Endometrial microvascular endothelial cells (primary cell): Measurements from ENCODE around the gene BANP. TPM values are rescaled to one million over a fixed set of nuclear protein-coding genes. Genes with fewer than 3 reads are reported as not detected.
"Not testable (repeated sequence)": the region's sequence is repeated elsewhere in the genome, so short reads cannot be mapped to it uniquely, and the experiment has no call there.

Experiments used
- in situ Hi-C: cut with HindIII; loops from 2 replicates; pipeline ENCODE4 v1.10.0; 2017; ENCODE audit warnings: low sequenced_read_pairs, low pct_unique_long_range_greater_than_20kb; ENCODE audit errors: inconsistent ontology term
- total RNA-seq: library from RNA; depleted of rRNA; stranded (reverse); fragments of >200 nt; gene quantifications from one replicate; pipeline ENCODE4 v1.2.3, GENCODE V29; 2015; ENCODE audit errors: inconsistent ontology term

The BANP gene
- total RNA-seq, 1 donor from 2014 or later = 18.8 TPM

DNA sequence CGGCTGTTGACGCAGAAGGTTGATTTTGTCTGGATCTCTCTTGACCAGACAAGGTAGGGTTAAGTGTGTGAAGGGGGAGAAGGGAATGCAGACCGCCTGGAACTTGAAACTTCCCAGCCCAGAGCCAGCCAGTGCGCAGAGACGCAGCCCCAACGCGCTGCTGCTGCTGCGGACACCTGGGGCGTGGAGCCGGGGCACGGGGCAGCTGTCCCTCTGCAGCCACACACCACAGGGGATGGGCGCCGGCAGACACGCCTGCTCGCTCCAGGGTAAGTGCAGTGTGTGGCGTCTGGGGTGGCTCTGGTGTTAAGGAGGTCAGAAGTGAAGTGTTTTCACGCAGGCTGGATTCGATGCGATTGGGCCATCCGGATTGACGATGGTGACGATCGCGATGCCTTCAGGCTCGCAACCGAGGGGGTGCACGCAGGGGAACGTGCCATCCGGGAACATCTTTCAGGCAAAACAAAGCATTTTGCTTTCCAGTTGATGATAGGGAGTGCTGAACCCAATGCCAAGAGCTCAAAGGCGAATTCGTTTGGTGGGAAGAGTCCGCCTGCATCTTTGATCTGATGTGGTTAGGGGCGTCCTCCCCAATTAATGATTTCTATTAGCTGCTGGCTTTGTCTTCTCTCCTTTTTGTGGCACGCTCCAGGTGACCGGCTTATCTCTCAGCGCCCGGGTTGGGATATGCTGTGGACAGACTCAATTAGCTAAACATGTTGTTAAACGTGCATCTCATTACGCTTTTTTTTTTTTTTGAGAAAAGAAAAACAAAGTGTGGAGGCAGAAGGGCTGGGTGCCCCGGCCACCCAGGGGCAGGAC is 149.8 kb downstream of the BANP start:
- in situ Hi-C loops = not testable (repeated sequence)

DNA sequence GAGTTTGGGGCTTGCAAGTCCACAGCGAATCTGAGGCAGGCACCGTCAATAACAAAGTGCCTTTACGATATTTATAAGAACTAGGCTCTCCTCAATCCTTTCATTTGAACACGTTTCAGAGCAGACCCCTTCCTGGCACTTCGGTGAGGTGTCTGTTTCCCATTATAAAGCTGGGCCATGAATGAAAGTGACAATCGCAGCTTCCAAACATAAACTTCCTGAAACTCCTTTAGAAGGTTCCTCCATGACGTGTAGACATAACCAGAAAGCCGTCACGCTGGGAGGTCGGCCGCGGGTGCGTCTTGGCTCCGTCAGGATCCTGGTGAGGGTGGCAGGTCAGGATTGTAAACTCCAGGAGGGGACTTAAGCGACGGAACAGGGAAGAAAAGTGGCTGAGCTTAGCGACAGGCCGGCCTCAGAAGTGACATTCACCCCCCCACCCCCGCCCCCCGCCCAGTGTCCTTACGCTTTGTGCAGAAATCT is 150.4 kb downstream of the BANP start:
- in situ Hi-C loops = not testable (repeated sequence)

DNA sequence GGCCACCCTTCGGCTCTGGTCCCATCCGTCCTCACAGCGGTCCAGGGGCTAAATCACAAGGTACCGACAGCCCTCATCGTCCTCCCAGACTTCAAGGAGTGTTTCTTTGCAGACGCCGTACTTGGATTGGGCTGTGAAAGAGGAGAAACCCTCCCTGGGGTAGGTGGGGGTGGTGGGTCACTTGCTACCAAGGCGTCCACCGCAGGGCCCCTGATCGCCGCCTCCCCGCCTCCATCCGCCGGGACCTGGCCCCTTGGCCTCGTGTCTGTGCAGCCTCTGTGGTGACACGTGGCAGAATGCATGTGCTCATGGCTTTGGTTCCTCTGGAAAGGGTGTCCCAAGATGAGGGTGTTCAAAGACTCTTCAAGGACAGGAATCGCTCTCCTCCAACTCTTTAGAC is 151.4 kb downstream of the BANP start:
- in situ Hi-C loops = no loop called here

DNA sequence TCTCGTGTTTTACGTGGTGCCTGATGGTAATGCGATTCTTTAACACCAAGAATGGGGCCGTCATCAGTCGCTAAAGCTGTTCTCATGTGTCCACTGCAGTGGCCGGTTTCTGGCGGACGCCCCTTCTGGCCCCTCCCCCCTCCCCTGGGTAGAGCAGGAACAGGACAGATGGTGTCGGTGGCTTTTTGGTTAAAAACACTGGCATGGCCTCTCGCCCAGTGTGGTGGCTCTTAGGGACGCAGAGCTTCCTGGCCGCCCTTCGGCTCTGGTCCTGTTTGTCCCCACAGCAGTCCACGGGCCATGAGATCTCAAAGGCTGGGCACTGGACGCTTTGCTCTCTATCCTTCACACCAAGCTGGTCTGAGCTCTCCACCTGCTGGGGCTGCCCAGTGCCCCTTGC is 151.8 kb downstream of the BANP start:
- in situ Hi-C loops = no loop called here

DNA sequence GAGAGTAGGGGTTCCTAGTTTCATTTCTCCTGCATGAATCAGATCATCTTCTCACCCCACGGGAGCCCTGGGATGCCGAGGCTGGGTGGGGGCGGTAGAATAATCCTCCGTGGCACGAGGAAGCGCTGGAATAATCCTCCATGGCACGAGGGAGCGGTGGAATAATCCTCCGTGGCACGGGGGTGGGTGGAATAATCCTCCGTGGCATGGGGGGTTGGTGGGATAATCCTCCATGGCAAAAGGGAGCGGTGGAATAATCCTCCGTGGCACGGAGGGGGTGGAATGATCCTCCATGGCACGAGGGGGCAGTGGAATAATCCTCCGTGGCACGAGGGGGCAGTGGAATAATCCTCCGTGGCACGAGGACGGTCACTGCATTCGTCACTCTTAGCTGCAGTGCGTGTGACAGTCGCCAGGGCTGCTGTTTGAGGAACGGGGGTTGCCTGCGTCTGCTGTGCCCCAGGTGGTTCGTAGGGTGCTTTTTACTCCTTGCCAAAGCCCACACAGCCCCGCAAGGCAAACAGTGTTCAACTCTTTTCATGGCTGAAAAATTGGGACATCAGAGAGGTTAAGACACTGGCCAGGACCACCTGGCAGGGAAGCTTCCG is 152.5 kb downstream of the BANP start:
- in situ Hi-C loops = no loop called here

DNA sequence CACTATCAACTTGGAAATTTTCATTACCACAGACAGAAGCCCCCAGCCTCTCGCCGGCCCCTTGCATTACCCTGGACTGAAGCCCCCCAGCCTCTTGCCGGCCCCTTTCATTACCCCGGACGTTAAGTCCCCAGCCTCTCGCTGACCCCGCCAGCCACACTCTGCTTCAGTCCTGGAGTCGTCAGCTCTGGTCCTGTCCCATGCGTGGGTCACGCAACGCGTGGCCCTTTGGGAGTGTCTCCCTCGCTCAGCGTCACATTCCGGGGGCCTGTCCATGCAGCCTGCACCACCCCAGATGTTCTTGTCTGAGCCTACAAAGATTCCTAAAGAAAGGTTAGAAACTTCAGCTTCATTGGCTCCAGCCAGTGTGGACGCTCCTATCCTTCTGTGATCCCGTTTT is 153.1 kb downstream of the BANP start:
- in situ Hi-C loops = not testable (repeated sequence)

DNA sequence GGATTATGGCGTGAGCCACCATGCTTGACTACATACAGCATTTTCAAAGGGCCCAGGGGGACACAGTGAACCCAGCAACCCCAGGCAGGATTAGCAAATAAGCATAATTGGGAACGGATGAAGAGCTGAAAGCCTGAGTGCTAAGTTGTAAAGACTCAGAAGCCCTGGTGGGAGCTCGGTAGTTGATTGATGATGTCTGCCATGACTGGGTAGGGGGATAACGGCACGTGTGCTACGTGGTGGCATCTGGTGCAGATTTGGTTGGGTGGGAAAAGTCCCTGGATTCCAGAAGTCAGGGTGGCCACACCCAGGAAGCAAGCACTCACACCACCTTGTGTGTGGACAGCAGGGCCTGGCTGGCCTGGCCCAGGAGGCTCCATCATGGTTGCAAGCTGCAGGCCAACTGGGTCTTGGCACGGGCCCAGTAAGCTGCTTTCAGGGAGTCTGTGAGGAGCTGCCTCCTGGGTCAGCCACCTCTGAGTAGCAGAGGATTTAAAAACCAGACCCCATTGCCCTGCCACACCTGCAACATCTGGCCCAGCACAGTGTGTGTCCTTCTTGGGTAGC is 154.4 kb downstream of the BANP start:
- in situ Hi-C loops = not testable (repeated sequence)

DNA sequence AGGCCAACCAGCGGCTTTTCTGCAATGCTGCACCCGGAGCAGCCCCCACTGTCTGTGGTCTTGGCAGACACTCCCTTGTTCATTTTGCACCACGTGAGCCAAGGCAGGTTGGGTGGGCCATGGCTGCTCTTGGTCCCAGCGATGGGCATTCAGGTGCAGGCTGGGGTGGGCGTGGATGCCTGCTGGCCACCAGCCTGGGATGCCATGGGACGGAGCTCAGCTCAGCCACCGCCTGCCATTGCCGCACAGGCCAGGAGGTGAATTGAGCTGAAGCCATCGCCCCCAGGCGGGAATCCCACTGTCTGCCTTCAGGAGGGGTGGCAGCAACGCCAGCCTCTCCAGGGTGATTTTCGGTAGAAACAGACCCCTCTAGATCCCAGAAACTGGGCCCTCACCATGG is 155.3 kb downstream of the BANP start:
- in situ Hi-C loops = not testable (repeated sequence)

DNA sequence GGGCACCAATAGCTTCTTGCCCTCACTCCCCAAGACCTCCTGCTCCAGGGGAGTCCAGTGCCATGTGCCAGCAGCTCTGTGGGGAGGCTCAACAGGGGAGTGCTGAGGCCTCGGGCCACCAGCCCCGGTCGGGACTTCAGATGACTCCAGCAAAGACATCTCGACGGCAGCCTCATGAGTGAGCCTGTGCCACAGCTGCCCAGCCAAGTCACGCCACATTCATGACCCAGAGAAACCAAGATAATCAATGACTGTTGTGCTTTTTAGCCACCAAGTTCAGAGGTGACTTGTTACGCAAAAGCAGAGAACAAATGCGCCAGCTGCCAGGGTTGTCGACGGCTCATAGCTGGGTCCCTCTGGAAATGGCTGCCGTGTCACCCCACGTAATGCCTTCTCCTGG is 157.5 kb downstream of the BANP start:
- in situ Hi-C loops = no loop called here

DNA sequence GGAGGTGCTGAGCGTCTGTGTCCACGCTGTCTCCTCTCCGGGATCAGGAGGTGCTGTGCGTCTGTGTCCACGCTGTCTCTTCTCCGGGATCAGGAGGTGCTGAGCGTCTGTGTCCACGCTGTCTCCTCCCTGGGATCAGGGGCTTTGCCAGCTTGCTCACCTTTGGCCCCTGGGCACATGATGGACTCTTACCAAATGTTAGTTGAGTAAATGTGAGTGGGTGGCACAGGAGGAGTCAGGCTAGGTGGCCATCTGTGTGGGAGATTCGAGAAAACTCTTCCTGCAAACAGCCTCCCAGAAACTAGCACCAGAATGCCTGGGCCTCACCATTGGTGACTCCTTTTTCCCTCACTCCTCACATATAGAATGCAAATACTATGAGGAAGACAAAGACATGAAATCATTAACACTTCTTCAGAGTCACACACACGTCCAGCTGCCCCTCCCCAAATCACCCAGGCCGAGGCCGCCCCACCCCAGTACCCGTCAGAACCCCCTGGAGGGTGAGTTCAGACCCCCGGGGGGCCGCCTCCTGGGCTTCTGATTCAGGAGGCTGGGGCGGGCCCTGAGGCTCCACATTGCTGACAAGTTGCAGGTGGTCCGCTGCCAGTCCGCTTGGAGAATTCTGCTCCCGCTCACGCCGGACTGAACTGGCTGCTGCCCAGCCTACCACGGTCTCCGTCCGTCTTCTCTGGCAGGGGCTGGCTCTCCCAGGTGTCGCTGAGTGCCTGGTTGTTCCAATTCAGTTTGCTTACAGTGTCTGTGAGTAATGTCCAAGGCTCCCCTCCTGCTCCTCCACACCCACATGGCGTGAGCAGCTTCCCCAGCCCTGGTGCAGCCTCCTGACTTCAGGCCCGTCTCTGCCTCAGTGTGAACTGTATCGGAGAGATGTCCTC is 158.7 kb downstream of the BANP start:
- in situ Hi-C loops = not testable (repeated sequence)

DNA sequence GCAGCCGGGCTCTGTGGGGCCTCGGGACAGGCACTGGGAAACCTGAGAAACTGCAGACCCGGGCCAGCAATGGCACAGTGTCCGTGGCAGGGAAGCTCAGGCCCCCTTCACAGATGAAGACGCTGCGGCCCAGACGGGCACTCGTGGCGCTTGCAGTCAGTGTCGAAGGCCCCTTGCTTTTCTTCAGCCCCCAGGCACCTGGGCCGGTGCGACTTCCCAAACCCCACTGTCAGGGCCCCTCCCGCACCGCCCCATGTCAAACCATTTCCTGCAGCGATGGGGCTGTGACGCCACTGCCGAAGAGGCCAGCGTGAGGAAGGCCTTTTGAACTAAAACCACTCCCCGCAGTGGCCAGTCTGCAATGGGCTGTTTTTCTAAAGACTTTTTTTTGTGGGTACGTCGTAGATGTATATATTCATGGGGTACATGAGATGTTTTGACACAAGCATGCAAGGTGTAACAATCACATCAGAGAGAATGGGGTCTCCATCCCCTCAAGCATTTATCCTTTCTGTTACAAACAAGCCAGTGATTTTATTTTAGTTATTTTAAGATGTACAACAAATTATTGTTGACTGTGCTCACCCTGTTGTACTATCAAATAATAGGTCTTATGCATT is 159.8 kb downstream of the BANP start:
- in situ Hi-C loops = not testable (repeated sequence)

DNA sequence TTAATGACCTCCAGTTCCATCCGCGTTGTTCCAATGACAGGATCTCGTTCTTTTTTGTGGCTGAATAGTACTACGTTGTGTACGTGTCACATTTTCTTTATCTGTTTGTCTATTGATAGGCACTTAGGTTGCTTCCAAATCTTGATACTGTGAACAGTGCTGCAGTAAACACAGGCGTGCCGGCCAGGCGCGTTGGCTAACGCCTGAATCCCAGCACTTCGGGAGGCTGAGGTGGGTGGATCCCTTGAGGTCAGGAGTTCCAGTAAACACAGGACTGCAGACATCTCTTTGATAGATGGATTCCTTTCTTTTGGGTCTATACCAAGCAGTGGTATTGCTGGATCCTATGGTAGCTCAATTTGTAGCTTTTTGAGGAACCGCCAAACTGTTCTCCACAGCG is 160.7 kb downstream of the BANP start:
- in situ Hi-C loops = not testable (repeated sequence)

DNA sequence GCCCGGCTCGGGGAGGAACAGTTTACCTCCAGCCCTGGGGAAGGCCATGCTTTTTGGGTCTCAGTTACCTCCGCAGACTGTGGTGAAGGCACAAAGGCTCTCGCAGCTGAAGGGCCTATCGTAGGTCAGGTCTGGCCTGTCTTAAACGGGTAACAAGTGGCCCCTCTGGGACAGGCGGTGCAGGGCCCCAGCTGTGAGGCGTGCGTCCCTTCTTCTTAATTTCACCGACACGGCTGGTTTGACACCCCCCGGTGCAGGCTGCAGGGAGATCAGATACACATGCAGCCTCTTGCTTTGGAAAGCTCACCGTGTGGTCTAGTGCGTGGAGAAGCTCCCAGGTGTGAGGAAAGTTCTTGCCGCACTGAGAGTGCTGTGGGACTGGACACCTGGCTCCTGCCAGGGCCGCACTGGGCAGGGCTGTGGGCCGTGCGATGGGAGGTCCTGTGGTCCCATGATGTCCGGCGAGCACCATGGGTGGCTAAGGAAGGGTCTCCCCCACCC is 162.4 kb downstream of the BANP start:
- in situ Hi-C loops = no loop called here

DNA sequence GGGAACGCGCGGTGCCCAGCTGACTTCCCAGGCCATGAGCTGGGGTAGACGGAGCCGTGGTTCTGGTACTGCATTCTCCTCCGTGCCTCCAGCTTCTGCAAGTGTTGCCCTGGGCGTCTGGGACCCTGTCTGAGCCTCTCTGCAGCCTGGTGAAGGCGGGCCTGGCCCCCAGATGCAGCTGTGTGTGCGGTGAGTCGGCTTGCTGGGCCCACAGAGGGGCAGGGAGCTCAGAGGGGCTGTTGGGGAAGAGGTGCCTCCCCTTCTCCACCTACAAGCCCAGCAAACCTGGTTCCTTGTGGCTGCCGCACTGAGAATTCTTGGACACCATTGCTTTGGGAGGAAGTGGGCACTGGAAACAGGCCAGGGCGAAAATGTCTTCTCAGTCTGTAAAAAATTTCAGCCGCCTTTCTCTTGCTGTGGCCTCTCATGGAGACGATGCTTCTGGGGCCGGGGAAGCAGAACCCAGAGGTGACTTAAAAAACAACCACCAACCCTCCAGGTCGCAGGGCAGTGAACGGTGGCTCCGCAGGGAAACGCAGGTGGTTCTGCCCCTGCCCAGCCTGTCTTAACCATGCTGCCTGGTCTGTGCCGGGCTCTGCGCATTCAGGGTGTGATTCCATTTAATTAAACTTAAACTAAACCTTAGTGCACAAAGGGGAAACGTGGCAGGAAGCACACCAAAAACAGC is 163.5 kb downstream of the BANP start:
- in situ Hi-C loops = not testable (repeated sequence)

DNA sequence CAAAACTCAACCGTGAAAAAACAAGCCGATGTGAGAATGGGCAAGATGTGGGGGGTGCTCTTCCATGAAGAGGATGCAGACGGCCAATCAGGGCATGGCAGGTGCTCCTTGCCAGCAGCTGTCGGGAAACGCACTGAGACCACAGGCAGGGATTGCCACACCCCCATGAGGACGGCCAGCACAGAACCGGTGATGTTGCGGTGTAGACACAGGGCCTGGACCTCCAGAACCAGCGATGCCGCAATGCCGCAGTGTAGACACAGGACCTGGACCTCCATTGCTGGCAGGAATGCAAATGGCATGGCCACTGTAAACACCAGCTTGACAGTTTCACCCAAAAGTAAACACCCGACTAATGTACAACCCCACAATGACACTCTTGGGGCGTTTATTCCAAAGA is 164.9 kb downstream of the BANP start:
- in situ Hi-C loops = no loop called here

DNA sequence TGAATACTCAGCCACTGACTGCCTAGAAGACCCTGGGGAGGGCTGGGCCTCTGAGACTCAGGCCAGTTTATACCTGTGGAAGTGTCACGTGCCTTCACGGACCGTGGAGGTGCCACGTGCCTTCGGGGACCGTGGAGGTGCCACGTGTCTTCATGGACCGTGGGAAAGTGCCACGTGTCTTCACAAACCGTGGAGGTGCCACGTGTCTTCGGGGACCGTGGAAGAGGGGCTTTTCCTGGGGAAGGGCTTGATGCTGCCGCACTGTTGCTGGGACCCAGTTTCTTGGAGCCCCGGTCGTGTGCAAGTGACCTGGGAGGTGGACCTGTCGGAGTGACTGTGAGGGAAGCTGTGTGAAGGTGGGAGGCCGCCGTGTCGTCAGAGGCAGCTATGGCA is 166.2 kb downstream of the BANP start:
- in situ Hi-C loops = no loop called here

DNA sequence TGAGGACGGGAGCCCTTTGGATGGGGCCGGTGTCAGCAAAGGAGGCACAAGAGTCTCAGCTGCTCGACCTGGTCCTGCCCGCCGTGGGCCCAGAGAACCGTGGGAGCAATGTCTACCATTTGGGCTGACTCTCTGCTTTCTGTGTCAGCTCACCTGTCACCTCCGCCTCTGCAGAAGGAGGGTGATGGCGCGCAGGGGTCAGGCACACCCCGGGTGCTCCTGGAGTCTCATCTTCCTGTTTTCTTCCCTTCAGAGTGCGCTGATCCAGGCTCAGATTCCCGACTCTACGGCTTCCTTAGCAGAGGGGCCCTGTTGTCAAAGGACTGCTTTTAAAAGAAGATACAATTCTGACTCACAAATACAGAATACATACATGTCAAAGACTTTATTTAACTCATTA is 167.1 kb downstream of the BANP start:
- in situ Hi-C loops = no loop called here
